NCI-H2081 treated with DMSO at 0.1 percent for 48 hours (cell line): ENCODE measurements around the gene RABGGTA.

Experiments
- DNase-seq: peaks from one replicate; lab custom pipeline; 2025; lab: John Stamatoyannopoulos, UW

RABGGTA gene

DNA sequence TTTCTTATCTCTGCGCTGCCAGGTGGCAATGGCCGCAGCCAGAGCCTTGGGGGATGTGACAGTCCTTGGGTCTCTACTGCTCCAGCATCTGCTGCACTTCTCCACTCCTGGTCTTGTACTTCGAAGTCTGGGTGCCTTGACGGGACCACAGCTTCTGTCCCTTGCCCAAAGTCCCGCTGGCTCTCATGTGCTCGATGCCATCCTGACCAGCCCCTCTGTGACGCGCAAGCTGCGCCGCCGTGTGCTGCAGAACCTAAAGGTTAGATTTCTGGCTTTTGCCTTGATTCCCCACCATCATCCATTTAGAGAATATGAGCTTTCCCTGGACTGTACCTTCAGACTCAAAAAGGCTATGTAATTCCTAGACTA, 32.6 kb upstream of the RABGGTA start:
- no peak for DNase-seq

DNA sequence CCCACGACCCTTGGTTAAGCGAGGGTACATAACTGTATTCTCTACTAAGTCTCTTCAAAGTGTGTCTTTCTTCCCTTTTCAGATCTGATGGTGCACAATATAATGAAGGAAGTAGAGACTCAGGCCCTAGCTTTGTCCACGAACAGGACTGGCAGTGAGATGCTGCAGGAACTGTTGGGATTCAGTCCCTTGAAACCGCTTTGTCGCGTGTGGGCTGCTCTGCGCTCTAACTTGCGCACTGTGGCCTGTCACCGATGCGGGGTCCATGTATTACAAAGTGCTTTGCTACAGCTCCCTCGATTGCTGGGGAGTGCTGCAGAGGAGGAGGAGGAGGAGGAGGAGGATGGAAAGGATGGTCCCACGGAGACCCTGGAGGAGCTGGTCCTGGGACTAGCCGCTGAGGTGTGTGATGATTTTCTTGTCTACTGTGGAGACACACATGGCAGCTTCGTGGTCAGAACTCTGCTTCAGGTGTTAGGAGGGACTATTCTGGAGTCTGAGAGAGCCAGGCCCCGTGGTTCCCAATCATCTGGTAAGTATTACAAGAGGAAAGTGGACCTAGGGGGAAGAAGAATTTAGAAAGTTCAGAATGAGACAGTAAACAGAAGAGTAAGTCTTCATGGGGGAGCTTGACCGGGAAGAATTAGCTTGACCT, 29.1 kb upstream of the RABGGTA start:
- no peak for DNase-seq

DNA sequence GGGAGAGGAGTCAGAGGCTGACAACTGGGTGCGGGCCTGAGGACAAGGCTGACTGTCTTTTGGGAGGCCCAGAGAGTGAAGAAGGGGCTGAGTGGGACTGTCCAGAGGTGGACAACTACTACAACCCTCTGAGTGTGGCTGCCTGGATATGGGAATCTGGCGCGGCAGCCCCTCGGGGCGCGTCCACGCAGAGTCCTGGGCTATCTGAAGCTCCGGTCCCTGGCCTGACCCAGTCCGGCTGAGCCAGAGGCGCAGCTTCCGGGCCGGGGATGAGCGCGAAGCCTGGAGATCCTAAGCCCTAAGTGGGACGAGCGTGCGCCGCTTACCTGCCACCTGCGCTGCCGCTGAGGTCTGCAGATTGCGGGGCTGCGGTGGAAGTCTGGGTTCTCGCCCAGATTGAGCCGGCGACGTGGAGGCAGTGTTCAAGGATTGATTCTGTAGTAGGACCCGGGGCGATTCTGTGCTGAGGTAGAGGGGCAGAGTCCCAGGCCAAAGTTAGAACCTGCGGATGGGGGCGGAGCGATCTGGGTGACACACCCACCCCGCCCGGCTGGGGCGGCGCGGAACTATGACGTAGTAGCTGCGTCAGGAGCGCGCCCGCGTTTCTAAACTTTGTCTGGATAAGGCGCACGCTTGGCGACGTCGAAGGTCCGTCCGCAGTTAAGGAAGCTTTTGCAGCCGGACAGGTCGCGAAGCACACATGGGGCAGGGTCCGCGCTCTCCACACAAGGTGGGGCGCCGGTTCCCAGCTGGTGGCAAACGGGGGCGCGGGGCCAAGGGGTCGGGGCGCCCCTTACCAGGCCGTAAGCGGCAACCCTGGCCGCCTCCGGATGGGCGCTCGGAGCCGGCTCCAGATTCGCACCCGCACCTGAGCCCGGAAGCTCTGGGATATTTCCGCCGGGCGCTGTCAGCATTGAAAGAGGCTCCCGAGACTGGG, 28.1 kb upstream of the RABGGTA start, which contains the start of the genes DHRS1 and NOP9:
TSS of gene DHRS1 (minus strand) at position 526 of the 937 bp plus-strand sequence. CDS start 674 bp downstream, outside the sequence.
TSS of gene NOP9 (plus strand) at position 596 of the 937 bp plus-strand sequence. CDS start at position 701, 105 bp downstream.
- peak; percentile 28 for DNase-seq

DNA sequence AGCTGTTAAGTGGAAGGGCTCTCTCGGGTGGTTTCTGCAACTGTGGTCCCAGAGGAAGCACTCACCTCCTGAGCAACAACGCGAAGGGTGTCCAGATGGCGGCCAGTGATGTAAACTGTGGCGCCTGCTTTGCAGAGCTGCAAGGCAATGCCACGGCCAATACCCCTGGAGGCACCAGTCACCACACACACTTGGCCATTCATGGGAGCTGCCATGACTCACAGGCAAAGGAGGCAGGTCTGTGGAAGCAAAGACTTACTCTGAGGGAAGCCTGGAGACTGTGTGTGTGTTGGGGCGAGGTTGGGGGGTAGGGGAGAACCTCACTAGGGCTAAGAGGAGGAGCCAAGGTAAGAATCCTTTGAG, 27.5 kb upstream of the RABGGTA start:
- DNase-seq: no peak

- DNase-seq: no peak
These were observed 26.0 kb upstream of the RABGGTA start for GRCh38 chr14:24297190-24297964.

DNA sequence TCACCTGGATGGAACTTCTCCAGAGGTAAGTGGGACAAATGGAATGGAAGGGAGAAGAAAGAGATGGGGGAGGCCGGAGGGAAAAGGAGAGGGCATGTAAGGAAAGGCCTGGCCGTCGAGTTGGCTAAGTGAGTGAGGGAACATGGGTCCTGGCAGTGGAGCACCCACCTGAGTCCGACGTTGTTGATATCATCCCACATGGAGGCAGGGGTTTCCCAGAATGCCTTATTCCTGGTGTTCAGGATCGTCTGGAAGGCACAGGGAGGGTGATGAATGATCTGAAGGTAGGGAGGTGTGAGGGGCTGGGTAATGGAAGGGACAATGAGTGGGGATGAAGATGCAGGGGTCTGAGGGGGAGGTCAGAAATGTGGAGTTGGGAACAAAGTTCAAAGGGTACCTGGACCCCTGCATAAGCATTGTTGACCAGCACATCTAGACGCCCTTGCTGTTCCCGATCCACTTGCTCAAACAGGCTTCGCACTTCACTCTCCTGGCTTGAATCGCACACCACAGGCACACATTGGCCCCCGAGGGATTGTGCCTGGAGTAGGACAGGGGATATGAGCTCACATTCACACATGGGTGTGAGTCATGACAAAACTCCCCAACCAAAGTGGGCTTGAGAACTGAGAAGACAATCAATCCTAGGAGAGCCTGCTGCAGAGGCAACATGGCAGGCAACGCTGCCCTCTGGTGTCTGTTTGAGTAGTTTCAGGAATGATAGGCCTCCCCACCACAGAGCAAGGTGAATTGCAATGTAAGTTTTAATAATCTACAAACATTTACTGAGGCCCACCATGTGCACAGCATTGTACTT, 25.2 kb upstream of the RABGGTA start:
- DNase-seq: no peak

DNA sequence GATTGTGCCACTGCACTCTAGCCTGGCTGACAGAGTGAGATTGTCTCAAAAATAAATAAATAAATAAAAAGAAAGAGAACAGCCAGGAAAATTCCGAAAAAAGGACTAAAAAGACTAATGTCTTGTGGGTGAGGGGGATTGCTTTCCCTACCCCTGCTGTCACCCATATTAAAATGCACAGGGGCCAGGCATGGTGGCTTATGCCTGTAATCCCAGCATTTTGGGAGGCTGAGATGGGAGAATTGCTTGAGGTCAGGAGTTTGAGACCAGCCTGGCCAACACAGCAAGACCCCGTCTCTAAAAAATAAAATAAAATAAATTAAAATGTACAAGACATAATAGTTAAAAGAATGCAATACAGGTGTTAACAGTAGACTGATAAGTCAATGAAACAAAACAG, 22.1 kb upstream of the RABGGTA start:
- no peak for DNase-seq

- no peak for DNase-seq
These were observed 20.9 kb upstream of the RABGGTA start for GRCh38 chr14:24292118-24292807.

DNA sequence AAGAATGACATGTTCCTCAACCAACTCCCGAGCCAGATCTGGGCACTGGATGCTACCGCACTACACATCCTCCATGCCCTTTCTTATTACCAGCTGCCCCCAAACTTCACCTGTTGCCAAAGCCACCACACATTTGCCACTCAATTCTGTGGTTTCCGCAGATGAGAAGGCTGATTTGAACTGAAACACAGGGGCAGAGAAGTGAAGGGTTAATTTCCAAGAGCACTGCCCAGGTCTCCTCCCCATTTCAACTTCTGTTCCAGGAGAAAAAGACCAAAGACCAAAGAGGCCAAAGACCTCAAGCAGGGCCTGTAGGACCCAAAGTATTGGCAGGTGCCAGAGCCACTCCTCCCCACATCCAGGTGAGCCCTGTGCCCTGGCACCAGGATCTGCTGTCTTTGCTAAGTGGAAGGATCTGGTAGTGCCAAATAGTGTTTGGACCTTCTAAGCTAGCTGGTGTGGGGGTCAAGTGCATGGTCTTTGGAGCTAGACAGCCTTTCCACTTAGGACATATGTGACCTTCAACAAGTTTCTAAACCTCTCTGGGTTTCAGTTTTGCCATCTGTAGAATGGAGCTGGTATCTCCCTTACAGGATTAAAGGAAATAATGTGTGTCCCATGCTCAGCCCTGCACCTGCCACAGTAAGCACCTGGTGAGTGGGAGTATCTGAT, 20.2 kb upstream of the RABGGTA start:
- no peak for DNase-seq

DNA sequence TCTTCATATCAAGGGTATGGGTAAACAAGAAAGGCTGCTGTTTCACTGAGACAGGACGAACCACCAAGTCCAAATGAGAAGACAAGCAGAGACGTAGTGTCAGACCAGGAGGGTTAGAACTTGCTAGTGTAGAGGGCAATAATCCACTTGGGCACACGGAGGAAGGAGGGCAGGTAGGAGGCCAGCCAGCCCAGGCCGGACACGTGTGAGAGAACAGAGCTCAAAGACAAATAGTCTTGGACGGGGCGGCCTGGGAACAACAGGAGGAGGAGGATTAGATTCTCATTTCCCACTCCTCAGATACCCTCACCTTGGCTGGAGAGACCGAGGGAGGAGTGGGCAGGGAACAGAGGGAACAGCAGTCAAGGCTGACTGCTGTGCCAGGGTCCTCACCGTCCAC, 19.3 kb upstream of the RABGGTA start:
- DNase-seq: no peak

DNA sequence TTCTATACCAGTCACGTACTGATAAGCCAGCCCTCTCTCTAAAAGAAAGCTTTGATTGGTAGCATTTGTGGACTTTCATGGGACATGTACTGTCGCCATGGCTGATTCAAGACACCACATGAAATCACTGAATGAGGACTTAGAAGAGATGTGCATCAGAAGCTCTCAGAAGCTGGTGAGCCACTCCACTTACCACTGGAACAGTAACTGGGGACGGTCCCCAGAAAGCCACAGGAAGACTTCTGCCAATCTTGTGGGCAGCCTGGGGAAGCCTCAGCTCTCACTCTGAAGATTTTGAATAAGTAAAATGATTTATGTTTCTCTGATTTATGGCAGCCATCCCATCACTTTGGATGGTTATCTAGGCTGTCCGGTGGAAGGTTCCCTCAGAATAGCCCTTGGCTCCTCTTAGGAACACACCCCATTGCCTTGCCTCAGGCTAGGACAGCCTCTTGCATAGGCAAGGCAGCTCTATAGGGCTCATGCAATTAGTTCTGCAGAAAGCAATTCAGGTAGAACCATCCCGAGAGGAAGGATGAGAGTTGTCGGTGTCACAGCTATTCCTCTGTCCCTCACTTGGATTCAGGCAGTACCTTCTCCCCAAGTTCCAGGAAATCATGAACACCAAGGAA, 18.4 kb upstream of the RABGGTA start:
- no peak for DNase-seq

DNA sequence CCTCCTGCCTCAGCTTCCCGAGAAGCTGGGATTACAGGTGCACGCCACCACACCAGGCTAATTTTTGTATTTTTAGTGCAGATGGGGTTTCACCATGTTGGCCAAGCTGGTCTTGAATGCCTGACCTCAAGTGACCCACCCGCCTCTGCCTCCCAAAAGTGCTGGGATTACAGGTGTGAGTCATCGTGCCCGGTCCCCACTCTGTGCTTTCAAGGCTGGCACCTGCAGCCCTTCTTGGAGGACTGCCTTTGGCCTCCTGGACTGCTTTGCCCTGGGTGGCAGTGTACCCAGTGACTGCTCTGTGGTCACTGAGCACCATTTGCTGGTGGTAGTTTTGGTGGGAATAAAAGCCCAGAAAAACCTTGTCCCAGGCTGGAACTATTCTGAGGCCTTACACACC, 15.6 kb upstream of the RABGGTA start:
- no peak for DNase-seq

- DNase-seq: no peak
These were observed 14.0 kb upstream of the RABGGTA start for GRCh38 chr14:24285351-24285750.

GRCh38 chr14:24284501-24285035, 13.2 kb upstream of the RABGGTA start:
- DNase-seq: no peak

DNA sequence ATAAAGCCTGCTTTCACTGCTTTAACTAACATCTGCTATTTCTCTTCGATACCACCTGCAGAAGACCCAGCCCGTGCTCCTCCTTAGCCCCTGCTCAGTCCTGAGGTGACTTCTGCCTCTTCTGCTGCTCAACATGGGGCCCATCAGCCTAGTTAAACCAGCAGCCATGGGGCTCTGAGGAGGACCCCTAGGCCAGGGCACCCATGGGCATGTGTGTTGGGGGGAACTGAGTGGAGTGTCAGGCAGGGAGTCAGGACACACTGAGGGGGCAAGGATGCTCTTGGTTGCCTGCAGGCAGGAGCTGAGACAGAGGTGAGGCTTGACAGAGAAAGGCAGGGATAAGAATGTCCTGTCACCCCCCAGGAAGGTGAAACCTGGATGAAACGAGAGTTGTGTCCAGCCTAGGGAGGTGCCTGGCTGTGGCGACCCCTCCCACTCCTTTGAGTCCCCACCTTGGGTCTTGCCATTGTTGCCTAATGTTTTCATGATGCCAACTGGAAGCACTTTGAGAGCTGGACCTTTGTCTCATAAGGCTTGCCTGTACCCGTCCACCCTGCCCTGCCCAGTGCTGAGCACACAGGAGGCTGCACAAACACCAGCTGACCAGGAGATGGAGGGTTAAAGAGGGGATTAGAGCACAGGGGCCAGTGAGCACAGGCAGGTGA, 12.5 kb upstream of the RABGGTA start:
- no peak for DNase-seq

- DNase-seq: no peak
These were observed 11.3 kb upstream of the RABGGTA start for GRCh38 chr14:24282736-24283135.

DNA sequence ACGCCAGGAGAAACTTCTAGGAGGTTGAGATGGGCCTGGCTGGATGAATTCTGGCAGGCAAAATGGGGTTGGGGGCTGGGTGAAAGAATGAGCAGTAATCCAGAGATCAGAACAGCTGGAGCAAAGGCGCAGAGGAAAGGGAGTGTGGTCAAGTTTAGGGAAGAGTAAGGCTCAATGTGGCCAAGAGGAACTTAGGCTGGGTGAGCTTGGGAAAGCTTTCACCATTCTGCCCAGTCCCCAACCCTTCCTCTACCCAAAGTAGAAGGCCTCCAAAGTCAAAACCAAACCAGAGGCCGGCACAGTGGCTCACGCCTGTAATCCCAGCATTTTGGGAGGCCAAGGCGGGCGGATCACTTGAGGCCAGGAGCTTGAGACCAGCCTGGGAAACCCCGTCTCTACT, 10.2 kb upstream of the RABGGTA start:
- no peak for DNase-seq

DNA sequence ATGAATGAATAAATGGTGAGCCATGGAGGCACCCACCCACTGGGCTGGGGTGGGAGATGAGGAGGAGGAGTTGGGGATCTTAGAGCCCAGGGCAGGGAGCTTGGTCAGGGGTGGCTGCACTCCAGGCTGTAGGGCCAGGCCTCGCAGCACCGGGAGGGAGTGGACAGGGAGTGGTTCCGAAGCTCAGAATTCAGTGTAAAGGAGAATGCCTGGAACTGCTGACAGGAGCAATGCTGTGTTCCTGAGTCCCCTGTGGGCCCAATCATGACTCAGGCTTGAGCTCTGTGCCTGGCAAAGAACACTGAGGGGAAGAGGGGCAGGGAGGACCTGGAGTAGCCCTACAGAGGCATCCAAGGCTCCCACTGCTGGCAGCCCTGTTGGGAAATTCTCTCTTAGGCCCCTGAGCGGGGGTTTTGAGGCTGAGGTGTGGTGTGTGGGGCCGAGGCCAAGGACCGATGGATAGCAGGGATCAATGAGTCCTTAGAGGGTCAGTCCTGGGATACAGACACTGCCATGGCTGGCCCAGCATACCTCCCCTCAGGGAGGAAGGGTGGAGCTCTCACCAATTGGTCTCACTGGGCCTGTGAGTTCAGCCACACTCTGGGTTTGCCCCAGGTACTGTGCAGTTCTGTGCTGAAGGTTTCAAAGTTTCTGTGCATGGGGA, 9.5 kb upstream of the RABGGTA start:
- no peak for DNase-seq
